Mucosa of gallbladder (tissue), 1 donor: Measurements from ENCODE around the gene B3GALNT2. TPM values are rescaled to one million over a fixed set of nuclear protein-coding genes. Genes with fewer than 3 reads are reported as not detected.
A peak's percentile ranks its signal among the peaks of the same experiment; 100 is the strongest.

Experiments used
- DNase-seq: peaks from one replicate; pipeline ENCODE4 v3.0.0-alpha.2; 2020; ENCODE audit warnings: low spot score
- total RNA-seq: library from RNA; stranded (reverse); gene quantifications from one replicate; pipeline ENCODE4 v1.2.1, GENCODE V29; 2021
- donor health status: DM: no; HTN: no; CAD: no.

Gene B3GALNT2
- total RNA-seq, 1 donor from 2014 or later: 30.3 TPM

DNA sequence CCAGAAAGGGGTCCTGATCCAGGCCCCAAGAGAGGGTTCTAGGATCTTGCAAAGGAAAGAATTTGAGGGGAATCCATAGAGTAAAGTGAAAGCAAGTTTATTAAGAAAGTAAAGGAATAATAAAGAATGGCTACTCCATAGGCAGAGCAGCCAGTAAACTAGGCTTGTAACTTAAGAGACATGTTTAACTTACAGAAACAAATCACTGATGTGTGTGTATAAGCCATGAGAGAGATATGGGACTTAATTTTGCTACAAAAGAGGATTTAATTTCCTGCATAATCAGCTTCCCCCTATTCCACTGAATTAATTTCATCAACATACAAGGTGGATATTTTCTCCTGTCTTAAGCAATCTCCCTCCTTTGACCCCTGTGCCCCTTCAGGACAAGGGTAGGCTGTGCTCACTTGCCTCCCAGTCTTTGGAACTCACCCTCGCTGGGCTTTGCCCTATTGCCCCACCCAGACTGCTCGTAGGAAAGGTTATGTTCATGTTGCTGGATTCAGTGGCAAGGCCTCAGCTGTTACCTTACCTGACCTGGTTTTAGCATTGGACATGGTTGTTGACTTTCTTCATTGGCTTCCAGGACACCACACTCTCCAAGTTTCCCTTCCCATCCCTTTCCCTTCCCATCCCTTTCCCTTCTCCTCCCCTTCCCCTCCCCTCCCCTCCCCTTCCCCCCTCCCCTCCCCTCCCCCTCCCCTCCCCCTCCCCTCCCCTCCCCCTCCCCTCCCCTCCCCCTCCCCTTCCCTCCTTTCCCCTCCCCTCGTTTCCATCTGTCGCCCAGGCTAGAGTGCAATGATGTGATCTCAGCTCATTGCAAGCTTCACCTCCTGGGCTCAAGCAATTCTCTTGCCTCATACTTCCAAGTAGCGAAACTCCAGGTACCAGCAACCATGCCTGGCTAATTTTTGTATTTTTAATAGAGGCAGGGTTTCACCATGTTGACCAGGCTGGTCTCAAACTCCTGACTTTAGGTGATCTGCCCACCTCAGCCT lies 92.5 kb downstream of the B3GALNT2 start:
- DNase-seq: no peak

DNA sequence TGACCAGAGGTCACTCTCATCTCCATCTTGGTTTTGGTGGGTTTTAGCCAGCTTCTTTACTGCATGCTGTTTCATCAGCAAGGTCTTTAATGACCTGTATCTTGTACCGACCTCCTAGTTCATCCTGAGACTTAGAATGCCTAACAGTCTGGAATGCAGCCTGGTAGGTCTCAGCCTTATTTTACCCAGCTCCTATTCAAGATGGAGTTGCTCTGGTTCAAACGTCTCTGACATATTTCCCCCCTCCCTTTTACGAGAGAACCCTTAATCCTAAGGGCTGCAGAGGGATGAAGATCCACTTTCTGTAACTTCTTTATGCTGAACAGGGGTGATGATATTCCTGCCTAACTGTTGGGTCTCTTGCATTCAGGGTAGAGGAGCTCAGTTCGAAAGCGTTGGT lies 93.8 kb downstream of the B3GALNT2 start:
- no peak for DNase-seq

DNA sequence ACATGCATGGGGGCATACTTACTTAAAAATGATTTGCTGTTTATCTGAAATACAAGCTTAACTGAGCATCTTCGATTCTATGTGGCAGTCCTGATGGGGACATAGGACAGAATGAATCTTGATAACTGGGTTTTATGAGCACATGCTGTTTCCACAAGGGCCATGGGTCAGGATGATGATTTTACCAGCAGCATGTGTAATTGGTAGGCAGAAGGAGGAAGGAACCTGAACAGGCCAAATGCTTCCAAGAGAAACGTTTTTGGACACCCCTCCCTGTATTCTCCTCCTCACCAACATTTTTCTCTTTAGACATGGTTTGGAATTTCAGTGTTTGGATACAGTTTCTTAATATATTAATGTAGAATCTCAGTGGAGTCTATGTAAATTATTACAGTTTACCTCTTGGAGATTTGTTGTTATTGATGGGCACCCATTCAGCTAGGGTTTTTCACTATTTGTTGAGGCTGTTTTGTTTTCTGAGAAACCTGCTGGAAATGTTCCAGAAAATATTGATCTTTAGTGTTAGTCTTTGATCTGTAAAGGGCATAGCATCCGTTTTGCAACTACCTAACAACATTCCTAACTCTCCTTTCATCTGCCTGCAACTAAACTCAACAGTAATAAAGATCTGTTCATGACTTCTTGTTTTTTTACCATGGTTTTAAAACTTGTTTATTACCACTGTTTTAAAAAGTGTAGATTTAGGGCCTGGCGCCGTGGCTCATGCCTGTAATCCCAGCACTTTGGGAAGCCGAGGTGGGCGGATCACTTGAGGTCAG lies 95.0 kb downstream of the B3GALNT2 start:
- no peak for DNase-seq

DNA sequence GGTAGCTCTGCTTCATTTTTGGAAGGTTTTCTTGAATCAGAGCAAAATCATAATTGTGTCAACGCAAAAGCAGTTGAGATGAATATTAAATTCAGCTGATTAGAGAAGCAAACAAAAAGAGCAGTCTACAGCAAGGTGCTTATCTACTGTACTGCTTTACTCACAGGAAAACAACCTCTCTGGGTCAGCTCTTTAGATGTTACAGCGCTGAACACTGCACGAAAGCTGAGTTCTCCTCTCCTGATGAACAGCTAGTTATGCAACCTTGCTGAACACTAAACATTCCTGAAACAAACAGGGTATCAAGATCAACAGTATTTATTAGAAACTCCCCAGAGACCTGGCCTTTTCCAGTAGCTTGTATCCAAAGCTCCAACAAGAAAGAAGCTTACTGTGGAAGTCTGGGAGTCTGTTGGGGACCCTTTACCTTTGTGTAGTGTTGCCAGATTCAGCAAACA lies 95.7 kb downstream of the B3GALNT2 start:
- no peak for DNase-seq

DNA sequence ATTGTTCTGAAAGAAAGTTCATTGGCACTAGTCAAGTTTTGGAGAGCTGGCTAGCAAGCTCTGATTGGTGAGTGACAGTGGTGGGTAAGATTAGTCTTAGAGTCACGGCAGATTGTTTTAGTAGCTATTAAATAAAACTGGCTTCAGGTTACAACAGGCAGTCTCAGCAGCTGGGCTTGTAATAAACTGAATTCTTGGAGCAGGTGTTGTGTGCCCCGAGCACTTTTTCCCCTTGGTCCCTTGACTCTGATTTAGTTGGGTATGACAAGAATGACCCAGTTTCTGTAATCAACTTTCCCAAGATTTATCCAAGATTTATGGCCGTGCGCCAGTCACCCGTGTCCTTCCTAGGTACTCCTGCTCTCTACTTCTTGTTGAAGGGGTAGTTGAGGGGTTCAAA lies 96.8 kb downstream of the B3GALNT2 start:
- DNase-seq: no peak

DNA sequence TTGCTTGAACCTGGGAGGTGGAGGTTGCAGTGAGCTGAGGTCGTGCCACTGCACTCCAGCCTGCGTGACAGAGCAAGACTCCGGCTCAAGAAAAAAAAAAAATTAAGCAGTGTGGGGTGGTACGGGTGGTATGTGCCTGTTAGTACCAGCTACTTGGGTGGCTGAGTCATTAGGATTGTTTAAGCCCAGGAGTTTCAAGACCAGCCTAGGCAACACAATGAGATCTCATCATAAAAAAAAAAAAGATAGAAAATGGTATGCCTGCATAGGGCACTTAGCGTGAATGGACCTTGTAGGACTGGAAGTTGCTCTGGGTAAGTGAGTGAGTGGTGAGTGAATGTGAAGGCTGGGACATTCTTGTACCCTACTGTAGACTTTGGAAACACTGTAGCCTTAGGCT lies 100.1 kb downstream of the B3GALNT2 start:
- no peak for DNase-seq

DNA sequence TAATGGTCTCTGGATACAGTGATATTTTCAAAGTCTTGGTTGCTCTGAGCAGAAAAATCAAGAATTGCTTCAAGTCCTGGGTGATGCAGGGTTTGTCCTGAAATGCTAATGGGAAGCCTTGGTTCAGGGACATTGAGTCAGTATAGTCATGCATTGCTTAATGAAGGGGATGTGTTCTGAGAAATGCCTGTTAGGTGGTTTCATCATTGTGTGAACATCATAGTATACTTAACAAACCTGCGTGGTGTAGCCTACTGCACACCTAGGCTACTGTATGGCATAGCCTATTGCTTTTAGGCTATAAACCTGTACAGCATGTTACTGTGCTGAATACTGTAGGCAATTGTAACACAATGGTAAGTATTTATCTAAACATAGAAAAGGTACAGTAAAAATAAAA lies 100.7 kb downstream of the B3GALNT2 start:
- DNase-seq: no peak

DNA sequence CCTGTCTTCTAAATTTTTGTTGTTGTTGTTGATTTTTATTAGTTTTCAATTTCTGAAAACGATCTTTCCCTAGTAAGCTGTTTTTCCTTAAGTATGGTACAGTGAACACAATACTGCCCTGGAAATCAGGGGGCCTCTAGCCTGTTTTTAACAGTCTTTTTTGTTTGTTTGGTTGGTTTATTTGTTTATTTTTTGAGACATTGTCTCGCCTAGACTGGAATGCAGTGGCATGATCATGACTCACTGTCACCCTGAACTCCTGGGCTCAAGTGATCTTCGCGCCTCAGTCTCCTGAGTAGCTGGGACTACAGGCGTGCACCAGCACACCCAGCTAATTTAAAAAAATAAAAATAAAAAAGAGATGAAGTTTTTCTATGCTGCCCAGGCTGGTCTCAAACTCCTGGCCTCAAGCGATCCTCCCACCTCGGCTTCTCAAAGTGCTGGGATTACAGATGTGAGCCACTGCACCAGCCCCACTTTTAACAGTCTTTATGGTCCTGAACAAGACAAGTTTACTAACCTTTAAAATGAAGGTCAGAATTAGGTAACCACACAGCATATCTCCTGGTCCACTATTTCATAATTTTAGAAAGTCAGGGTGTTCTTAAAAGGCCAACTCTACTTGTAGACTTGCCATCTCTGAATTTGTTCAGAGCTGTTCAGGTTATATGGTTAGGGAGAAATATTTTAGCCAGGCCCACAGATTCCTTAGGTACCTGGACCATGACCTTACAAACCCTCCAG lies 101.6 kb downstream of the B3GALNT2 start:
- peak; percentile 30 for DNase-seq

DNA sequence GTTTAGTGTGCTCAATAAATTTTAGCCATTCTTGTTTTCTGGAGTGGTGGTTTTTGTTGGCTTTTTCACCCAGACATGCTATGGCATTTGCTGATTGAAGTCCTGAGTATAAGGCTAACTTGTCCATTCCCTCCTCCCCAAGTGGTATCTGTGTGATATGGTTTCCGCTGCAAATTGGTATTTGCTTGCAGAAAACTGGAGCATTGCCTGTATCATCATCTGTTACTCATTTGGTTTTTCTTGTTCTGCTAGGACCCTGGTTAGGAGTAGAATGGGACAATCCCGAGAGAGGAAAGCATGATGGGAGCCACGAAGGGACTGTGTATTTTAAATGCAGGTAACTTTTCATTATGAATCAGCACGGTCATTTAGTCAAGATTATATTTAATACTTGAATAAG lies 103.0 kb downstream of the B3GALNT2 start:
- DNase-seq: no peak

Other genes with a start within 250 kb of the B3GALNT2 start
- 39.9 TPM for gene ARID4B, start 176.3 kb downstream of the B3GALNT2 start, total RNA-seq
- 34.5 TPM for gene GGPS1, start 175.9 kb downstream of the B3GALNT2 start, total RNA-seq
- 21.4 TPM for gene TBCE, start 137.0 kb downstream of the B3GALNT2 start, total RNA-seq
- 0.12 TPM for gene GNG4, start 145.3 kb upstream of the B3GALNT2 start, total RNA-seq